ENCODE data around the gene TRIM33. TPM values are rescaled to one million over a fixed set of nuclear protein-coding genes. Genes with fewer than 3 reads are reported as not detected.

Gene TRIM33
- total RNA-seq, 1 donor from 2014 or later: 31.8 TPM

DNA sequence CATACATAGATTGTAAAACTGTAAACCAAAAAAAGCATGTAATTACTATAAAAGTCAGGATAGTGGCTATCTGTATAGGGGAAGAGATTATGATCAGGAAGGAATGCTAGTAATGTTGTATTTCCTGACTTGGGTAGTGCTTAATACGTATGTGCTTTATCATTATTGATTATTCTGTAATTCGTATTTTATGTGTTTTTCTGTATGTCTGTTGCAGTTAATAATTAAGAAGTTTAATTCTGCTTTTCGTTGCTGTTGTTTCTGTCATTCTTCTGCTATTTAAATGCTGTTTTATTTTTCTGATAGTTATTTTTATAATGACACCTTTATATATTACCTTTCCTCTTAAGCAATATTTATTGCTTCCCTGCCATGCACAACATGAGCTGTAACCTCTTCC is 29.3 kb upstream of the TRIM33 start:
- Histone ChIP-seq H3K9ac (ENCODE audit: low read length) (no peak overlapping the region), H3K4me2 (ENCODE audit: low read length) (no peak overlapping the region), H3K9me3 (ENCODE audit: insufficient read depth, low read depth, low read length) (no peaks in the 10 kb centered on the region), H4K20me1 (ENCODE audit: insufficient read depth, low read length) (no peaks in the 10 kb centered on the region), H3K4me3 (ENCODE audit: insufficient read depth, low read depth, low read length) (no peak overlapping the region), H3K27ac (ENCODE audit: low read depth, low read length) (no peak overlapping the region), H3K4me1 (ENCODE audit: insufficient read depth, low read length) (no peaks in the 10 kb centered on the region), H2AFZ (ENCODE audit: low read depth, low read length) (no peak overlapping the region), H3K36me3 (ENCODE audit: insufficient read depth, low read length) (no peaks in the 10 kb centered on the region), H3K79me2 (ENCODE audit: insufficient read depth, low read length) (no peaks in the 10 kb centered on the region), H3K27me3 (ENCODE audit: insufficient read depth, low read length) (no peaks in the 10 kb centered on the region)
- H3K9me3 Mint-ChIP-seq (ENCODE audit: unreplicated experiment): peaks cover 6% of the 10 kb centered on the region
- no peaks in the 10 kb centered on the region for H3K4me1 Mint-ChIP-seq (ENCODE audit: low read depth, unreplicated experiment)
- no peak overlapping the region for H3K4me3 Mint-ChIP-seq (ENCODE audit: unreplicated experiment)
- H3K27ac Mint-ChIP-seq (ENCODE audit: unreplicated experiment): no peak overlapping the region
- no peaks in the 10 kb centered on the region for H3K36me3 Mint-ChIP-seq (ENCODE audit: low read depth, unreplicated experiment)
- H3K27me3 Mint-ChIP-seq (ENCODE audit: low read depth, unreplicated experiment): no peaks in the 10 kb centered on the region
- no peak for TF ChIP-seq EZH2 (IDR thresholded peaks at IDR 0.05; ENCODE audit: insufficient read depth, low read length)
- TF ChIP-seq, protein P1, sequence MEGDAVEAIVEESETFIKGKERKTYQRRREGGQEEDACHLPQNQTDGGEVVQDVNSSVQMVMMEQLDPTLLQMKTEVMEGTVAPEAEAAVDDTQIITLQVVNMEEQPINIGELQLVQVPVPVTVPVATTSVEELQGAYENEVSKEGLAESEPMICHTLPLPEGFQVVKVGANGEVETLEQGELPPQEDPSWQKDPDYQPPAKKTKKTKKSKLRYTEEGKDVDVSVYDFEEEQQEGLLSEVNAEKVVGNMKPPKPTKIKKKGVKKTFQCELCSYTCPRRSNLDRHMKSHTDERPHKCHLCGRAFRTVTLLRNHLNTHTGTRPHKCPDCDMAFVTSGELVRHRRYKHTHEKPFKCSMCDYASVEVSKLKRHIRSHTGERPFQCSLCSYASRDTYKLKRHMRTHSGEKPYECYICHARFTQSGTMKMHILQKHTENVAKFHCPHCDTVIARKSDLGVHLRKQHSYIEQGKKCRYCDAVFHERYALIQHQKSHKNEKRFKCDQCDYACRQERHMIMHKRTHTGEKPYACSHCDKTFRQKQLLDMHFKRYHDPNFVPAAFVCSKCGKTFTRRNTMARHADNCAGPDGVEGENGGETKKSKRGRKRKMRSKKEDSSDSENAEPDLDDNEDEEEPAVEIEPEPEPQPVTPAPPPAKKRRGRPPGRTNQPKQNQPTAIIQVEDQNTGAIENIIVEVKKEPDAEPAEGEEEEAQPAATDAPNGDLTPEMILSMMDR (IDR thresholded peaks at IDR 0.05; ENCODE audit: insufficient read depth, low read depth, low read length): no peak
- DNase-seq (ENCODE audit: low read depth): no peak
- FAIRE-seq: no peak

DNA sequence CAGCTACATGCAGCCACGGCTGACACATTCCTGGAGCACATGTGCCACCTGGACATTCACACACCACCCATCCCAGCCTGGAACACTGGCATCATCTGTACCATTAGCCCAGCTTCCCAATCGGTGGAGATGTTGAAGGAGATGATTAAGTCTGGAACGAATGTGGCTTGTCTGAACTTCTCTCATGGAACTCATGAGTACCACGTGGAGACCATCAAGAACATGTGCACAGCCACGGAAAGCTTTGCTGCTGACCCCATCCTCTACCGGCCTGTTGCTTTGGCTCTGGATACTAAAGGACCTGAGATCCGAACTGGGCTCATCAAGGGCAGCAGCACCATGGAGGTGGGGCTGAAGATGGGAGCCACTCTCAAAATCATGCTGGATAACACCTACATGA is 25.0 kb upstream of the TRIM33 start:
- H3K9ac ChIP-seq (ENCODE audit: low read length): no peak overlapping the region
- FAIRE-seq (no peak), DNase-seq (ENCODE audit: low read depth) (no peak)
- Mint-ChIP-seq H3K4me3 (ENCODE audit: unreplicated experiment) (no peak overlapping the region), H3K27me3 (ENCODE audit: low read depth, unreplicated experiment) (no peaks in the 10 kb centered on the region), H3K4me1 (ENCODE audit: low read depth, unreplicated experiment) (no peaks in the 10 kb centered on the region), H3K9me3 (ENCODE audit: unreplicated experiment) (peaks cover 6% of the 10 kb centered on the region), H3K27ac (ENCODE audit: unreplicated experiment) (no peak overlapping the region), H3K36me3 (ENCODE audit: low read depth, unreplicated experiment) (no peaks in the 10 kb centered on the region)
- H4K20me1 ChIP-seq (ENCODE audit: insufficient read depth, low read length): no peaks in the 10 kb centered on the region
- H3K4me1 ChIP-seq (ENCODE audit: insufficient read depth, low read length): no peaks in the 10 kb centered on the region
- no peaks in the 10 kb centered on the region for H3K79me2 ChIP-seq (ENCODE audit: insufficient read depth, low read length)
- H3K27me3 ChIP-seq (ENCODE audit: insufficient read depth, low read length): no peaks in the 10 kb centered on the region
- no peaks in the 10 kb centered on the region for H3K9me3 ChIP-seq (ENCODE audit: insufficient read depth, low read depth, low read length)
- H3K4me2 ChIP-seq (ENCODE audit: low read length): no peak overlapping the region
- TF ChIP-seq, protein P1 (IDR thresholded peaks at IDR 0.05; ENCODE audit: insufficient read depth, low read depth, low read length): no peak
- TF ChIP-seq EZH2 (IDR thresholded peaks at IDR 0.05; ENCODE audit: insufficient read depth, low read length): no peak
- no peak overlapping the region for H2AFZ ChIP-seq (ENCODE audit: low read depth, low read length)
- H3K36me3 ChIP-seq (ENCODE audit: insufficient read depth, low read length): no peaks in the 10 kb centered on the region
- H3K27ac ChIP-seq (ENCODE audit: low read depth, low read length): no peak overlapping the region
- no peak overlapping the region for H3K4me3 ChIP-seq (ENCODE audit: insufficient read depth, low read depth, low read length)

DNA sequence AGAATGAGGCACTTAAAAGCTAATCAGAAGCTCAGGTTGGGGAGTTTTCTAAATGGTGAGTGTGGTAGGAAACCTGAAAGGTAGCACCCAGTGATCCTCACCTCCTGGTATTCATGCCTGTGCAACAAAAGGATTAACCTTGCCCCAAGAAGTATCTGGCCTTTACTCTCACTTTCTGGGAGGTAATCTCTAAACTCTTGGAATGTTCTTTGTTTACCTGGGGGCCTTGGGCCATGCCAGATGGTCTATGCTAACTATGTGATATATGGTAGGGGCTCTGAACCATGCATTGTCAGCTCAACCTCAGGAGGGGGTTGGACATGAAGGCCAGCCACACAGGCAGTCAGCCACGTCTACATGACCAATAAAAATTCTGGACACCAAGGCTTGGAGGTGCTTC is 24.4 kb upstream of the TRIM33 start:
- H3K9me3 Mint-ChIP-seq (ENCODE audit: unreplicated experiment): peaks cover 6% of the 10 kb centered on the region
- Histone ChIP-seq H3K4me3 (ENCODE audit: insufficient read depth, low read depth, low read length) (no peak overlapping the region), H2AFZ (ENCODE audit: low read depth, low read length) (no peak overlapping the region), H3K9me3 (ENCODE audit: insufficient read depth, low read depth, low read length) (no peaks in the 10 kb centered on the region), H3K9ac (ENCODE audit: low read length) (no peak overlapping the region), H3K4me1 (ENCODE audit: insufficient read depth, low read length) (no peaks in the 10 kb centered on the region), H3K27me3 (ENCODE audit: insufficient read depth, low read length) (no peaks in the 10 kb centered on the region), H4K20me1 (ENCODE audit: insufficient read depth, low read length) (no peaks in the 10 kb centered on the region), H3K4me2 (ENCODE audit: low read length) (no peak overlapping the region), H3K27ac (ENCODE audit: low read depth, low read length) (no peak overlapping the region), H3K36me3 (ENCODE audit: insufficient read depth, low read length) (no peaks in the 10 kb centered on the region), H3K79me2 (ENCODE audit: insufficient read depth, low read length) (no peaks in the 10 kb centered on the region)
- no peak overlapping the region for H3K27ac Mint-ChIP-seq (ENCODE audit: unreplicated experiment)
- FAIRE-seq: no peak
- TF ChIP-seq, protein P1 (IDR thresholded peaks at IDR 0.05; ENCODE audit: insufficient read depth, low read depth, low read length): no peak
- TF ChIP-seq EZH2 (IDR thresholded peaks at IDR 0.05; ENCODE audit: insufficient read depth, low read length): no peak
- H3K36me3 Mint-ChIP-seq (ENCODE audit: low read depth, unreplicated experiment): no peaks in the 10 kb centered on the region
- no peaks in the 10 kb centered on the region for H3K27me3 Mint-ChIP-seq (ENCODE audit: low read depth, unreplicated experiment)
- no peak for DNase-seq (ENCODE audit: low read depth)
- no peak overlapping the region for H3K4me3 Mint-ChIP-seq (ENCODE audit: unreplicated experiment)
- H3K4me1 Mint-ChIP-seq (ENCODE audit: low read depth, unreplicated experiment): no peaks in the 10 kb centered on the region
